Transverse colon (tissue), 4 donors: ENCODE measurements around the gene PIGO. TPM values are rescaled to one million over a fixed set of nuclear protein-coding genes. Genes with fewer than 3 reads are reported as not detected.

ENCODE experiments used
- DNase-seq: peaks from one replicate; pipeline ENCODE4 v3.0.0-alpha.2; 2019
- H3K27ac ChIP-seq, 4 donors: fragments of 200-600 bp; sonication (generic); 2 replicates each; pipeline ENCODE4 v1.5.1; 2016 to 2018; ENCODE audit warnings: inconsistent platforms in 4 of 4
- H3K27me3 ChIP-seq: fragments of 200-600 bp; sonication (generic); 2 replicates; pipeline ENCODE4 v1.5.1; 2017; ENCODE audit warnings: inconsistent platforms
- H3K36me3 ChIP-seq, 4 donors: fragments of 200-600 bp; sonication (generic); 2 replicates each; pipeline ENCODE4 v1.5.1; 2017 to 2019; ENCODE audit warnings: inconsistent platforms in 4 of 4
- H3K4me1 ChIP-seq, 4 donors: fragments of 200-600 bp; sonication (generic); 2 replicates each; pipeline ENCODE4 v1.5.1; 2017 to 2020; ENCODE audit warnings: inconsistent platforms in 4 of 4
- H3K4me3 ChIP-seq, 4 donors: fragments of 200-600 bp; sonication (generic); 1 replicate in 1 of 4; 2 replicates in 3 of 4; pipeline versions ENCODE4 v1.5.1 to v1.6.1; 2017 to 2019; ENCODE audit warnings: inconsistent platforms in 4 of 4
- H3K9me3 ChIP-seq, 2 donors: fragments of 200-600 bp; sonication (generic); 2 replicates each; pipeline ENCODE4 v1.5.1; 2017 to 2019; ENCODE audit warnings: inconsistent platforms in 2 of 2
- EP300 ChIP-seq: sonication (generic); formaldehyde crosslinking; IDR thresholded peaks from one replicate; pipeline ENCODE4 v1.6.1; 2017; ENCODE audit warnings: antibody characterized with exemption, low read depth
- POLR2A ChIP-seq: fragments of 450-650 bp; IDR thresholded peaks from one replicate; pipeline ENCODE4 v1.6.1; 2016; ENCODE audit warnings: antibody characterized with exemption, mild to moderate bottlenecking, moderate library complexity
- POLR2AphosphoS5 ChIP-seq, 3 donors: sonication (generic); formaldehyde crosslinking; IDR thresholded peaks; one replicate each; pipeline ENCODE4 v1.6.1; 2016; ENCODE audit warnings: antibody characterized with exemption in 3 of 3
- WGBS, 2 donors: methylation state at CpG; one replicate each; pipeline ENCODE4 v1.1.5; 2018; ENCODE audit warnings: low coverage in 1 of 2; 5-methylcytosine and 5-hydroxymethylcytosine counted together
- in situ Hi-C, 4 donors: fragments of 200-750 bp; cut with MboI; loops; one replicate each; pipeline versions ENCODE4 v1.15.0 to v1.15.1; 2017; ENCODE audit warnings: low sequenced_read_pairs in 3 of 4, low pct_ligation_motif_present in 1 of 4, low pct_unique_long_range_greater_than_20kb in 1 of 4
- intact Hi-C: fragments of 100-400 bp; cut with DNase I; formaldehyde crosslinking; loops from one replicate; pipeline ENCODE4 v1.15.1; 2023; ENCODE audit warnings: low total_unique reads
- total RNA-seq, 4 donors: library from RNA; depleted of rRNA; stranded (reverse); fragments of >200 nt; gene quantifications; one replicate each; pipeline ENCODE4 v1.1.0, GENCODE V29; 2016
- TF ChIP-seq, protein P1 (sequence below), 5 experiments: fragments of 200-600 bp in 3 of 5; fragments of 450-650 bp in 2 of 5; sonication (generic) in 3 of 5; IDR thresholded peaks; 1 replicate in 2 of 5; 2 replicates in 3 of 5; pipeline ENCODE4 v1.5.1; 2016 to 2017; ENCODE audit warnings: antibody characterized with exemption in 5 of 5, inconsistent platforms in 3 of 5, mild to moderate bottlenecking in 2 of 5, moderate library complexity in 1 of 5

The PIGO gene
- total RNA-seq, 4 donors from 2014 or later: 19.1 to 50.1 (median 24.8) TPM

- in situ Hi-C loops: no loop called here
- Histone ChIP-seq H3K27me3 (no peaks in the 10 kb centered on the region), H3K36me3 (peaks cover 0 to 90% (median 42%) of the 10 kb centered on the region in 4 donors), H3K9me3 (no peaks in the 10 kb centered on the region), H3K27ac (no peak overlapping the region), H3K4me3 (no peak overlapping the region), H3K4me1 (no peaks in the 10 kb centered on the region)
- TF ChIP-seq EP300: no peak
- TF ChIP-seq, protein P1, sequence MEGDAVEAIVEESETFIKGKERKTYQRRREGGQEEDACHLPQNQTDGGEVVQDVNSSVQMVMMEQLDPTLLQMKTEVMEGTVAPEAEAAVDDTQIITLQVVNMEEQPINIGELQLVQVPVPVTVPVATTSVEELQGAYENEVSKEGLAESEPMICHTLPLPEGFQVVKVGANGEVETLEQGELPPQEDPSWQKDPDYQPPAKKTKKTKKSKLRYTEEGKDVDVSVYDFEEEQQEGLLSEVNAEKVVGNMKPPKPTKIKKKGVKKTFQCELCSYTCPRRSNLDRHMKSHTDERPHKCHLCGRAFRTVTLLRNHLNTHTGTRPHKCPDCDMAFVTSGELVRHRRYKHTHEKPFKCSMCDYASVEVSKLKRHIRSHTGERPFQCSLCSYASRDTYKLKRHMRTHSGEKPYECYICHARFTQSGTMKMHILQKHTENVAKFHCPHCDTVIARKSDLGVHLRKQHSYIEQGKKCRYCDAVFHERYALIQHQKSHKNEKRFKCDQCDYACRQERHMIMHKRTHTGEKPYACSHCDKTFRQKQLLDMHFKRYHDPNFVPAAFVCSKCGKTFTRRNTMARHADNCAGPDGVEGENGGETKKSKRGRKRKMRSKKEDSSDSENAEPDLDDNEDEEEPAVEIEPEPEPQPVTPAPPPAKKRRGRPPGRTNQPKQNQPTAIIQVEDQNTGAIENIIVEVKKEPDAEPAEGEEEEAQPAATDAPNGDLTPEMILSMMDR (IDR thresholded peaks at IDR 0.05): no peak
- no peak for TF ChIP-seq POLR2A
- TF ChIP-seq POLR2AphosphoS5 (IDR thresholded peaks at IDR 0.05): no peak
- intact Hi-C loops: no loop called here
- DNase-seq: no peak
- WGBS, 2 donors: 94 to 95% methylated on average over 3 to 10 of the region's 10 CpGs
Observed at GRCh38 chr9:35059438-35059837, 37.0 kb downstream of the PIGO start.

DNA sequence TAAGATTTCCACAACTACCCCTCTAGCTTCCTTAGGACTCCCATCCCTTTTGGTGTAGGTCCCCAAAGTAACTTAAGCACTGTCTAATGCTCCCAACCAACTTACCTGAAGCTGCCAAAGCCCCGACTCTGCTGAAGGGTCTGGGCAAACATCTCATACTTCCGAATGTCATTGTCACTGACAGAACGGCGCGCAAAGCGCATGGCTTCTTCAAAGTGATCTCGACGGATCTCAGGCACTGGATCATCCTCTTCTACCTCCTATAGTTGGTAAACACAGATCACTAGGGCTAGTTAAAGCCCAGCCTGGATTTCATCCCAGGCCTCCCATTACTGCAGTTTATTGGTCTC is 39.1 kb downstream of the PIGO start:
- DNase-seq: no peak
- no peak for TF ChIP-seq EP300
- TF ChIP-seq POLR2AphosphoS5 (IDR thresholded peaks at IDR 0.05): no peak
- no peak for TF ChIP-seq POLR2A
- TF ChIP-seq, protein P1 (IDR thresholded peaks at IDR 0.05): no peak
- H3K9me3 ChIP-seq: no peaks in the 10 kb centered on the region
- 98% methylated on average over 8 of the region's 8 CpGs; no CpG with 5 or more reads in 1 of the 2 donors for WGBS, 2 donors
- no peaks in the 10 kb centered on the region for H3K4me1 ChIP-seq
- no peaks in the 10 kb centered on the region for H3K27me3 ChIP-seq
- H3K27ac ChIP-seq: no peak overlapping the region
- intact Hi-C loops (no loop called here), in situ Hi-C loops (no loop called here)
- H3K4me3 ChIP-seq: no peak overlapping the region
- peaks cover 0 to 68% (median 31%) of the 10 kb centered on the region in 4 donors for H3K36me3 ChIP-seq

DNA sequence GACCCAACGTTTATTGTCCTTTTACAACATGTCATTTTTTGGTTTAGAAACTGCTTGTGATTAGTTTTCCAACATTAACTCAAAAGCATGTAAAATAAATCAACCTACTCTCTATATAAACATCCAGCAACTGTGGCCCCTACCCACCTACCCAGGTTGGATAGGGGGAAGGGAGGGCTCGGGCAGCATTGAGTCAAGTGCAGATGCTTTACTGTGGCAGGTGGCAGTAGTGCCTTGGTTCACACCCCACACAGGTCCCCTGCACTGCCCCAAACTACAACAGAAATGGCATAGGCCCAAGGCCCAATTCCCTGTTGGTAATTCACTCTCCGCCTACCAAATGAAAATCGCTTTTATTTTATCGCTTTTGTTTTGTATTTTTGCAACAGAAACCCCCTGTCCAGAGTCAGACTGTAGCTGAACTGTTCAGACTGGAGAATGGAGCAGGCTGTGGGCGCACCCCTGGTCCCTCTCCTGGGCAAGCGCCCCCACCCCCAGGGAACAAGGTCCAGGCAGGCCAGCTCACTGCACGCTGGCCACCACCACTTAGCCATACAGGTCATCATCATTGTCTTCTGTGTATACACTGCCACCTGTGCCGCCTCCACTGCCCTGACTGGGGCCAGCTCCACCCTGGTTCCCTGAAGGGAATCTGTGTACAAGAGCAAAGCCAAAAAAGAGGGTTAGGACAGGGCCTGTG is 39.7 kb downstream of the PIGO start:
- no peak overlapping the region for H3K27ac ChIP-seq
- intact Hi-C loops: no loop called here
- in situ Hi-C loops: no loop called here
- H3K4me1 ChIP-seq: no peaks in the 10 kb centered on the region
- WGBS, 2 donors: 91% methylated on average over 9 of the region's 9 CpGs; no CpG with 5 or more reads in 1 of the 2 donors
- DNase-seq: no peak
- no peaks in the 10 kb centered on the region for H3K9me3 ChIP-seq
- peaks cover 0 to 63% (median 28%) of the 10 kb centered on the region in 4 donors for H3K36me3 ChIP-seq
- no peak overlapping the region for H3K4me3 ChIP-seq
- no peaks in the 10 kb centered on the region for H3K27me3 ChIP-seq
- TF ChIP-seq POLR2A (no peak), EP300 (no peak), POLR2AphosphoS5 (IDR thresholded peaks at IDR 0.05) (no peak)
- TF ChIP-seq, protein P1 (IDR thresholded peaks at IDR 0.05): no peak

DNA sequence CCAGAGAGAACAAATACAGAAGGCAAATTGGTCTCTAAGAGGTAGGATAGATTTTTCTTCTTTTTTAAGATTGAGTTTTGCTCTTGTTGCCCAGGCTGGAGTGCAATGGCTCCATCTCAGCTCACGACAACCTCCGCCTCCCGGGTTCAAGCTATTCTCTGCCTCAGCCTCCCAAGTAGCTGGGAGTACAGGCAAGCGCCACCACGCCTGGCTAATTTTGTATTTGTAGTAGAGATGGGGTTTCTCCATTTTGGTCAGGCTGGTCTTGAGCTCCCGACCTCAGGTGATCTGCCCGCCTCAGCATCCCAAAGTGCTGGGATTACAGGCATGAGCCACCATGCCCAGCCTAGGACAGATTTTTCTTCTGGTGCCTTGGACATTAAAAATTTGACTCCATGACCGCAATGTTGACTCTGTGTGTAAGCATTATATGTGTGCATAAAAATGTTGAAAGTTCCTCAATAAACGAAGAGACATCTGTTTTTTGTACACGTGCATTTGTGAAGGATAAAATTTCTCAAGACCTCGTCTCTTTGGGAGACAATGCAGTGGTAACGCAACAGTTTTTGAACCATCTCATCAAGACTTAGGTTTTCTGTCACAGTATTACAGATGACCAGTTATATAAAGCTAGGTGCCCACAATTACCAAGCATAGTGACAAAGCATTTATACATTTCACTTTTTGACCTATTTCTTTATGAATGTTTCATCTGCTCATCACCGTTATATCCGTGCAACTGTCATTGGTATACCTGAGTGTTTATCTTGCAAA is 41.3 kb downstream of the PIGO start:
- no peak overlapping the region for H3K27ac ChIP-seq
- no peak for TF ChIP-seq POLR2AphosphoS5 (IDR thresholded peaks at IDR 0.05)
- no peak for TF ChIP-seq EP300
- TF ChIP-seq, protein P1 (IDR thresholded peaks at IDR 0.05): no peak
- TF ChIP-seq POLR2A: no peak
- H3K4me3 ChIP-seq: no peak overlapping the region
- WGBS, 2 donors: 92 to 95% methylated on average over 10 to 14 of the region's 14 CpGs
- H3K9me3 ChIP-seq: no peaks in the 10 kb centered on the region
- H3K36me3 ChIP-seq: peaks cover 0 to 47% (median 20%) of the 10 kb centered on the region in 4 donors
- intact Hi-C loops: no loop called here
- in situ Hi-C loops: no loop called here
- H3K27me3 ChIP-seq: no peaks in the 10 kb centered on the region
- no peaks in the 10 kb centered on the region for H3K4me1 ChIP-seq
- DNase-seq: no peak
